GM21360 (cell line): ENCODE measurements around the gene GPATCH1.
A peak's percentile ranks its signal among the peaks of the same experiment; 100 is the strongest.
"Not testable (repeated sequence)": the region's sequence is repeated elsewhere in the genome, so short reads cannot be mapped to it uniquely, and the experiment has no call there.

Experiments used
- ATAC-seq: cut with Tn5 transposase; IDR thresholded peaks from one replicate; pipeline ENCODE4 v1.9.1; 2021; ENCODE audit warnings: mild to moderate bottlenecking, moderate library complexity; ENCODE audit not compliant: unreplicated experiment

The GPATCH1 gene

GRCh38 chr19:33110137-33110910, 29.3 kb downstream of the GPATCH1 start:
- no peak for ATAC-seq

- ATAC-seq = no peak
Measured at GRCh38 chr19:33111587-33111986, 30.6 kb downstream of the GPATCH1 start.

DNA sequence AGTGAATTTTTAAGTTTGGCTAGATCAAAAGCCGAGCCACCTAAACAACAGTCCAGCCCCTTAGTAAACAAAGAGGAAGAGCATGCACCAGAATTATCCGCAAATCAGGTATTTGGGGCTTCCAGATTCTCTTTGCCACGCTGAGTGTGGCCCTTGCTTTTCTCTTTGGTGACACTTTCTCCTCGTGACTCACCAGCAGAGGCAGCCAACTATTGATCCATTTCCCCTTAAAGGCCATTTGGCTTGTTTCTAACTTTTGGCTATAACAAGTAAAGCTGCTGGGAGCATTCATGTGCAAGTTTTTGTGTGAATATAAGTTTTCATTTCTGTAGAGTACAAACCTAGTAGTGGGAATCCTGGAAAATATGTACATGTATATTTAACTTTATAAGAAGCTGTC, 33.3 kb downstream of the GPATCH1 start:
- ATAC-seq = no peak

- ATAC-seq = no peak
Measured at GRCh38 chr19:33117501-33117900, 36.5 kb downstream of the GPATCH1 start.

DNA sequence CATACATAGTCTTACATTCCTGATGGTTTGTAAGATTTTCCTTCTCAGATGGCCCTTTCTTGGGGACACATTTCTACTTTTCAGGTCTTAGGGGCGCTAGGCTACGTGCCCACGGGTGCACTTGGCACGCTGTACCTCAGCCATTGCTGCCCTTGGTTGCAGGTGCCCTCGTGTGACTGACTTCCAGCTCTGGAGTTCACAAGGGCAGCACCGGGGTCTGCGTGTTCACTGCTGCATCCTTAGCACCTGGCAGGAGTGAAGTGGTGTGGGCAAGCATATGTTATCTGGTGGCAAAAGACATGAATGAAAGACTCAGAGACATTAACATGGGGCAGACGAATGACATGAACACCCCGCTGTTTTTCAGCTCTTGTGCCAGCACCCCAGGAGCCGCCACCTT, 37.7 kb downstream of the GPATCH1 start:
- ATAC-seq = no peak

DNA sequence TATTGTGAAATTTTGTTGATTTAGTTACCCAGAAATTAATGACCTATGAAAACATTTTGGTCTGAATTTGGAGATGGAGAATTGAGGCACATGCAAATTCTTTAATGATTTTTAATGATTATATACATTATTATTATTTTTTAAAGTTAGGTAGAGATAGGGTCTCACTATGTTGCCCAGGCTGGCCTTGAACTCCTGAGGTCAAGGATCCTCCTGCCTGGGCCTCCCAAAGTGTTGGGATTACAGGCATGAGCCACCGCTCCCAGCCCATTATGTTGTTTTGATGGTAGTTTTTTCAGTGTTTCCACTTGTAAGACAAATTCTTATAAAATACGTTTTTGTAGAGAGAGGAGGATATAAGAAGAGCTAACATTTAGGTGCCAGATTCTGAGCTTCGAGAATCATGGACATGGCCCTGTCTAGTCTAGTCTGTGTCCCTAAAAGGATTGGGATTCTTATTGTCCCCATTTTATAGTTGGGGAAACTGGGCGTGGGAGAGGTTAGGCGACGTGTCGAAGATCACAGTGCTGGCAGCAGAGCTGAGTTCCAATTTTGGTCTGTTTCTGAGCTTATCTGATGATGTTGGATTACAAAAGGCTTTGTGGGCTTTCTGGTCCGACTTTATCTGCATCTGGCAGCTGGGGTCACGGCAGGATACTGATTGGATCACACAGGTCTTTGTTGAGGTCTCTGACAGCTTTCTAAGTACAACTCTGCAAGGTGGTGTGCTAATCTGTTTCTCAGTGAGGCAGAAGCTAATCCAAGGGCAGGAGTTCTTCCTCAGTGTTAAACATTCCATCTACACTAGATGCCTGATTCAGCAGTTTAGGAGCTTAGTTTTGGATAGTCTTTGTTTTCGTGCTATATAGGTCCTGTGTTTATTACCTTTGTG, 43.5 kb downstream of the GPATCH1 start:
- no peak for ATAC-seq

DNA sequence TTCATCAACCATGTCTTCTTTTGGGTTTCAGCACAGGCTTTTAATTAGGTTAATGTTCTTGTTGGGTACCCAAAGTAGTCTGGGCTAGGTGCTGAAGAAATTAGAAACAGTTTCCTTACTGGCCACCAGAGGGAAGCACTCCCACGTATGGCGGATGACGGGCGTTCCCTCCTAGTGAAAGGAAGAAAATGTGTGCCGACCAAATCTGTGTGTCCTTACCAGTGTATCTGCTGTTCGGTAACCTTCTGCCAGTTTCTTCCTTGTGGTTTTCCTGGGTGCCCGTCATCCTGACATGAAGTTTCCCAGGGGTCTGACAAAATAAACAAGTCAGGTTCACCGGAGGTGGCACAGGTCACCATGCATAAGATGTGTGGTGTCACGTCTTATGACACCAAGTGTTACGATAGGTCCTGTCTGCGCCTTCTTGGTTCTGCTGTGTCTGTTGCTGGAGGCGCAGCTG, 45.0 kb downstream of the GPATCH1 start:
- ATAC-seq = no peak

GRCh38 chr19:33126712-33127111, 45.7 kb downstream of the GPATCH1 start:
- ATAC-seq = not testable (repeated sequence)

DNA sequence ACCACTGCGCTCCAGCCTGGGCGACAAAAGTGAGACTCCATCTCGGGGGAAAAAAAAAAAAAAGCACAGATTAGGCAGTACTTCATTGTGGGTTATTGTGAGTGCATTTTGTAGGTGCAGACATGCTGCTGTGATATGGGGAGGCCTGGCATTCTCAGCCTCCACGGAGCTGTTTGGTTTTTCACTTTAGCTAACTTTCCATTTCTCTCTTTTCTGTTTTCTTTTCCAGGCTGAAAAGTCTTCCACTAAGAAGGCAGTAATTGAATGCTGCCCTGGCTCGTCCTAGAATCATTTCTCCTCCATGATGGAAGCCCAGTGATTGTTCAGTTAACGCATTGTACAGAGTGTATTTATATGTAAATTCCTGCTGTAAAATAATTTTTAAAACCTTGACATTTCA, 48.9 kb downstream of the GPATCH1 start:
- ATAC-seq = no peak

GRCh38 chr19:33130433-33130832, 49.5 kb downstream of the GPATCH1 start:
- ATAC-seq = no peak

GRCh38 chr19:33132021-33132420, 51.0 kb downstream of the GPATCH1 start, which contains the start of gene WDR88:
WDR88 (plus strand) TSS chr19:33132114; CDS start chr19:33132170, 56 bp downstream.
- no peak for ATAC-seq

DNA sequence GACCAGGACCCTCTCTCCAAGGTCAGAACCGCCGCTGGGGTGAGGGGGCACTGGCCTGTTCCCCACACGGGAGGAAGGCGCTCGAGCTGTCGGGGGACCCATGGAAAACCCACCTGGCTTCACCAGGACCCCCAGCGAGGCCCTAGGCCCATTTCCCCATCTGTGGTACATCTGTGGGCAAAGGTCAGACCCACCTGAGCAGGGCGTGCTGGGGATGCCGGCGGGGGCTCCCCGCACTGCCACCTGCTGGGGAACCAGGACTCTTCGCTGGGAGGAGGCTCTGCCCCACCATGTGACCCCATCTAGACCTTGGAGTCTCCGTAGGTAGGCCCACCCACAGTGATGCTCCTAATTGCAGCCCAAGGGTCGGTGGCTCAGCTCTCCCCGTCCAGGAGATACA, 51.4 kb downstream of the GPATCH1 start:
- ATAC-seq = no peak

GRCh38 chr19:33133438-33134031, 52.6 kb downstream of the GPATCH1 start:
- ATAC-seq = no peak

- no peak for ATAC-seq
Measured at GRCh38 chr19:33134571-33135041, 53.6 kb downstream of the GPATCH1 start.

GRCh38 chr19:33139165-33139564, 58.2 kb downstream of the GPATCH1 start:
- ATAC-seq = no peak

- peak; percentile 68 for ATAC-seq
Measured at GRCh38 chr19:33143897-33144405, 63.0 kb downstream of the GPATCH1 start.

DNA sequence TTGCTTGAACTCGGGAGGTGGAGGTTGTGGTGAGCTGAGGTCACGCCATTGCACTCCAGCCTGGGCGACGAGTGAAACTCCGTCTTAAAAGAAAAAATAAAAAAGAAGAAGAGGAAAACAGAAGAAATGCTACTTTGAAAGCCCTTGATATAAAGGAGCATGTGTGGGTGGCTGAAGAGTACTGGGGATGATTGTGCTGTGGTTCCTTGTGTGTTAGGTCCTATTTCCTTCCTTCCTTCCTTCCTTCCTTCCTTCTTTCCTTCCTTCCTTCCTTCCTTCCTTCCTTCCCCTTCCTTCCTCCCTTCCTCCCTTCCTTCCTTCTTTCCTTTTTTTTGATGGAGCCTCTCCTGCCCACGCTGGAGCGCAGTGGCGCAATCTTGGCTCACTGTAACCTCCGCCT, 65.2 kb downstream of the GPATCH1 start:
- ATAC-seq = no peak

DNA sequence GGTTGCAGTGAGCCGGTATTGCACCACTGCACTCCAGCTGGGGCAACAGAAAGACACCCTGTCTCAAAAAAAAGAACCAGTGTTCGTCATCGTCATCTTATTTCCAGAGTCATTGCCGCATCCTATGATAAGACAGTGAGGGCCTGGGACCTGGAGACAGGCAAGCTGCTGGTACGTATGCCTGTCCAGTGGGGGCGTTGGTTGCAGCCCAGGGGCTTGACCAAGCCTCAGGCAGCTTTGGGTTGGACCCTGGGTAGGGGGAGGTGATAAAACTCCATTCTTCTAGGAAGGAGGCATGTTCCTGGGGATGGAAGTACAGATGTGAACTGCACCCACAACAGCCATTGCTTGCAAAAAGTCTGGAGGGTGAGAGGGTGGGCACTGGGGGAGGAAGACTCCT, 66.6 kb downstream of the GPATCH1 start:
- no peak for ATAC-seq

DNA sequence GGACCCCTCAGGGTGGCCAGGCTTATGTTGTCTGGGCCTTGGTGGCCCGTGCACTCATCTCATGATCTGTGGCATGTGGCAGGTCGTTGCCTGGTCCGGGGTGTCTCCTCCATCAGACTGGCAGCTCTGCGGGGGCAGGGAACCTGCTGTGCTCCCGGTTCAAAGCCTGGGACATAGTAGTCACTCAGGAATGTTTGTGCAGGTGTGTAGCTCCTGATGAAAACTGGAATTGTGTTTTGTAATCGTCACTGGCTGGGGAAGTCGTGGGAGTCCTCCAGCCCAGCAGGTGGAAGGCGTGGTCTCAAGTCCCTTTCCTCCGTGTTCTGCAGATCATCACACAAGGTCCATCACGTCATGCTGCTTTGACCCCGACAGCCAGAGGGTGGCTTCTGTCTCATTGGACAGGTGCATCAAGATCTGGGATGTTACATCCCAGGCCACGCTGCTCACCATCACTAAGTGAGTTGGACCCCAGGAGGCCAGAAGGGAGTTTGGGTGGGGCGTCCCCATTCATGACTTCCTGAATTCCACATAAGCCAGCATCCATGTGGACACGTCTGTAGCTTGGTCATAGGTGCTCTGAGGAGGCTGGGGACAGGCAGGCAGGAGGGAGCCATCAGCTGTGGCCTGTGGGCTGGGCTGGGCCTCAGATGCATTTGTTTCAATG, 70.0 kb downstream of the GPATCH1 start:
- no peak for ATAC-seq

- no peak for ATAC-seq
Measured at GRCh38 chr19:33152176-33152575, 71.2 kb downstream of the GPATCH1 start.

DNA sequence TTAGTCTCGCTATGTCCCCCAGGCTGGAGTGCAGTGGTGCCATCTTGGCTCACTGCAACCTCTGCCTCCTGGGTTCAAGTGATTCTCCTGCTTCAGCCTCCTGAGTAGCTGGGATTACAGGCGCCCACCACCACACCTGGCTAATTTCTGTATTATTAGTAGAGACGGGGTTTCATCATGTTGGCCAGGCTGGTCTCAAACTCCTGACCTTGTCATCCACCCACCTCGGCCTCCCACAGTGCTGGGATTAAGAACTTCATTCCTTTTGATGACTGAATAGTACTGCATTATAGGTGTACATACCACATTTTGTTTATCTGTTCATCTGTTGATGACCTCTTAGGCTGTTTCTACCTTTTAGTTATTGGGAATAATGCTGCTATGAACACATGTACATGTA, 71.6 kb downstream of the GPATCH1 start:
- not testable (repeated sequence) for ATAC-seq
